HL-60/S4 treated with phorbol 12-myristate 13-acetate at 8.2 ng/mL for 4 days and 3 days (cell line): Measurements from ENCODE around the gene GPNMB.
"Not testable (repeated sequence)": the region's sequence is repeated elsewhere in the genome, so short reads cannot be mapped to it uniquely, and the experiment has no call there.

Source experiments
- in situ Hi-C: fragments of 300-500 bp; cut with MboI; formaldehyde crosslinking; loops from 2 replicates; pipeline ENCODE4 v1.15.0; 2022; ENCODE audit warnings: low sequenced_read_pairs

GPNMB gene

GRCh38 chr7:23246555-23246954 lies at the start of gene GPNMB:
Gene GPNMB (plus strand): TSS chr7:23246775. CDS start chr7:23246858, 83 bp downstream.
- in situ Hi-C loops: no loop called here

- in situ Hi-C loops: not testable (repeated sequence)
These were observed 48.8 kb upstream of the GPNMB start for GRCh38 chr7:23197745-23198144.

- in situ Hi-C loops: no loop called here
These were observed 46.2 kb upstream of the GPNMB start for GRCh38 chr7:23200331-23200730.

GRCh38 chr7:23204241-23204640 lies 42.3 kb upstream of the GPNMB start:
- in situ Hi-C loops: no loop called here

- in situ Hi-C loops: no loop called here
These were observed 41.0 kb upstream of the GPNMB start for GRCh38 chr7:23205577-23205908.

GRCh38 chr7:23205909-23206767 lies 40.4 kb upstream of the GPNMB start:
- in situ Hi-C loops: no loop called here

GRCh38 chr7:23207021-23207420 lies 39.6 kb upstream of the GPNMB start:
- in situ Hi-C loops: no loop called here

GRCh38 chr7:23207884-23208283 lies 38.7 kb upstream of the GPNMB start:
- in situ Hi-C loops: no loop called here

GRCh38 chr7:23208316-23208715 lies 38.3 kb upstream of the GPNMB start:
- in situ Hi-C loops: no loop called here

GRCh38 chr7:23210506-23210905 lies 36.1 kb upstream of the GPNMB start:
- in situ Hi-C loops: no loop called here

- in situ Hi-C loops: no loop called here
These were observed 35.0 kb upstream of the GPNMB start for GRCh38 chr7:23211589-23211988.

- in situ Hi-C loops: no loop called here
These were observed 34.2 kb upstream of the GPNMB start for GRCh38 chr7:23212395-23212794.

GRCh38 chr7:23212841-23213240 lies 33.7 kb upstream of the GPNMB start:
- in situ Hi-C loops: no loop called here

GRCh38 chr7:23213755-23214154 lies 32.8 kb upstream of the GPNMB start:
- in situ Hi-C loops: no loop called here

GRCh38 chr7:23214423-23214822 lies 32.2 kb upstream of the GPNMB start:
- in situ Hi-C loops: no loop called here

- in situ Hi-C loops: no loop called here
These were observed 31.6 kb upstream of the GPNMB start for GRCh38 chr7:23214938-23215337.

- in situ Hi-C loops: no loop called here
These were observed 30.6 kb upstream of the GPNMB start for GRCh38 chr7:23216021-23216420.

- in situ Hi-C loops: no loop called here
These were observed 28.4 kb upstream of the GPNMB start for GRCh38 chr7:23218196-23218595.

GRCh38 chr7:23220690-23221305 lies 25.8 kb upstream of the GPNMB start:
- in situ Hi-C loops: no loop called here

- in situ Hi-C loops: no loop called here
These were observed 24.0 kb upstream of the GPNMB start for GRCh38 chr7:23222439-23223030.

- in situ Hi-C loops: not testable (repeated sequence)
These were observed 22.2 kb upstream of the GPNMB start for GRCh38 chr7:23224364-23224763.

- in situ Hi-C loops: no loop called here
These were observed 19.6 kb upstream of the GPNMB start for GRCh38 chr7:23226844-23227450.
